ENCODE results near the gene MAN1B1. TPM values are rescaled to one million over a fixed set of nuclear protein-coding genes. Genes with fewer than 3 reads are reported as not detected.

The MAN1B1 gene
- polyA plus RNA-seq, 3 donors = 29.3 to 38.2 (median 33.3) TPM

GRCh38 chr9:137139468-137140150 is 52.8 kb downstream of the MAN1B1 start:
- WGBS (ENCODE audit: insufficient coverage) = 37% methylated on average over 34 of the region's 37 CpGs
- H3K4me1 Mint-ChIP-seq = no peaks in the 10 kb centered on the region
- H3K4me3 Mint-ChIP-seq = peak overlapping the region in 1 of 2 donors; percentile 80

More at GRCh38 chr9:137139468-137140150, 52.8 kb downstream of the MAN1B1 start:
- DNase-seq = no peak
- Histone ChIP-seq H3K4me2 (replicated peaks; ENCODE audit: extremely low read depth, low read length, poor library complexity, severe bottlenecking) (no peak overlapping the region), H2AFZ (ENCODE audit: insufficient read depth, low read depth, low read length, poor library complexity, severe bottlenecking) (no peak overlapping the region), H4K20me1 (ENCODE audit: insufficient read depth, low read length) (no peaks in the 10 kb centered on the region), H3K79me2 (ENCODE audit: insufficient read depth, low read length) (no peaks in the 10 kb centered on the region), H3K4me3 (replicated peaks in 1 of 3; ENCODE audit: low read depth in 2 of 3, low read length in 3 of 3) (no peak overlapping the region), H3K27me3 (ENCODE audit: control insufficient read depth in 2 of 2, insufficient read depth in 2 of 2, low read length in 2 of 2) (peaks cover 14 to 53% of the 10 kb centered on the region in 2 donors), H3K4me1 (ENCODE audit: control insufficient read depth in 1 of 2, insufficient read depth in 2 of 2, low read length in 2 of 2) (no peaks in the 10 kb centered on the region), H3K27ac (ENCODE audit: low read depth in 1 of 2, low read length in 2 of 2) (no peak overlapping the region), H3K36me3 (replicated peaks in 1 of 2; ENCODE audit: control insufficient read depth in 1 of 2, insufficient read depth in 2 of 2, low read length in 2 of 2) (no peaks in the 10 kb centered on the region), H3K9me3 (replicated peaks in 1 of 2; ENCODE audit: control insufficient read depth in 1 of 2, insufficient read depth in 1 of 2, low read length in 2 of 2) (peaks cover 0 to 14% of the 10 kb centered on the region in 2 donors), H3K9ac (ENCODE audit: insufficient read depth, low read length, poor library complexity, severe bottlenecking) (no peak overlapping the region)
- H3K27ac Mint-ChIP-seq = no peak overlapping the region
- H3K9me3 Mint-ChIP-seq = peaks cover 0 to 7% (median 1%) of the 10 kb centered on the region in 7 donors
- peaks cover 56 to 71% (median 56%) of the 10 kb centered on the region in 3 donors for H3K27me3 Mint-ChIP-seq (ENCODE audit: low read depth in 3 of 3)
- intact Hi-C loops (cut with micrococcal nuclease) = no loop called here
- TF ChIP-seq CTCF (IDR thresholded peaks at IDR 0.05) = no peak
- peaks cover 0 to 2% of the 10 kb centered on the region in 2 donors for H3K36me3 Mint-ChIP-seq
